ENCODE results near the gene ME3. TPM values are rescaled to one million over a fixed set of nuclear protein-coding genes. Genes with fewer than 3 reads are reported as not detected.
A peak's percentile ranks its signal among the peaks of the same experiment; 100 is the strongest.

ME3 gene
- total RNA-seq, 1 donor, result 19.9 TPM

GRCh38 chr11:86696004-86696403 lies 23.6 kb upstream of the ME3 start:
- peak; percentile 81 for DNase-seq (ENCODE audit: low read depth)
- TF ChIP-seq CTCF (IDR thresholded peaks at IDR 0.05; ENCODE audit: insufficient read depth, low read depth, low read length), result no peak
- H3K4me3 ChIP-seq (ENCODE audit: low read depth, low read length), result no peak overlapping the region

- TF ChIP-seq CTCF (IDR thresholded peaks at IDR 0.05; ENCODE audit: insufficient read depth, low read depth, low read length), result no peak
- H3K4me3 ChIP-seq (ENCODE audit: low read depth, low read length), result no peak overlapping the region
- no peak for DNase-seq (ENCODE audit: low read depth)
These were observed 23.0 kb upstream of the ME3 start for GRCh38 chr11:86695373-86695772.

GRCh38 chr11:86693518-86693917 lies 21.1 kb upstream of the ME3 start:
- no peak for TF ChIP-seq CTCF (IDR thresholded peaks at IDR 0.05; ENCODE audit: insufficient read depth, low read depth, low read length)
- DNase-seq (ENCODE audit: low read depth), result no peak
- no peak overlapping the region for H3K4me3 ChIP-seq (ENCODE audit: low read depth, low read length)

- TF ChIP-seq CTCF (IDR thresholded peaks at IDR 0.05; ENCODE audit: insufficient read depth, low read depth, low read length), result no peak
- DNase-seq (ENCODE audit: low read depth), result no peak
- H3K4me3 ChIP-seq (ENCODE audit: low read depth, low read length), result no peak overlapping the region
These were observed 20.3 kb upstream of the ME3 start for GRCh38 chr11:86692746-86693145.

- no peak for TF ChIP-seq CTCF (IDR thresholded peaks at IDR 0.05; ENCODE audit: insufficient read depth, low read depth, low read length)
- DNase-seq (ENCODE audit: low read depth), result no peak
- H3K4me3 ChIP-seq (ENCODE audit: low read depth, low read length), result no peak overlapping the region
These were observed 19.9 kb upstream of the ME3 start for GRCh38 chr11:86692317-86692716.

- H3K4me3 ChIP-seq (ENCODE audit: low read depth, low read length), result no peak overlapping the region
- DNase-seq (ENCODE audit: low read depth), result peak; percentile 78
- no peak for TF ChIP-seq CTCF (IDR thresholded peaks at IDR 0.05; ENCODE audit: insufficient read depth, low read depth, low read length)
These were observed 16.2 kb upstream of the ME3 start for GRCh38 chr11:86688398-86689179.
